Lung (tissue), 12 donors: ENCODE data around the gene LYZL2. TPM values are rescaled to one million over a fixed set of nuclear protein-coding genes. Genes with fewer than 3 reads are reported as not detected.
"Not testable (repeated sequence)": the region's sequence is repeated elsewhere in the genome, so short reads cannot be mapped to it uniquely, and the experiment has no call there.

Experiments
- ATAC-seq: fragments of 200-7000 bp; cut with Tn5 transposase; one replicate; pipeline ENCODE4 v1.9.1; 2020; ENCODE audit warnings: moderate number of reproducible peaks; ENCODE audit not compliant: insufficient read depth, low FRiP score
- DNase-seq, 3 donors: peaks; one replicate each; pipeline ENCODE4 v3.0.0-alpha.2; 2013 to 2017
- H3K27ac ChIP-seq, 2 donors: one replicate each; pipeline ENCODE4 v1.5.1; 2013; ENCODE audit warnings: mild to moderate bottlenecking in 2 of 2, moderate library complexity in 2 of 2, control low read depth in 1 of 2, inconsistent platforms in 1 of 2, low read depth in 1 of 2, low read length in 1 of 2
- H3K27me3 ChIP-seq, 3 donors: one replicate each; pipeline ENCODE4 v1.5.1; 2013; ENCODE audit warnings: low read length in 2 of 3; ENCODE audit not compliant: control insufficient read depth in 3 of 3, insufficient read depth in 3 of 3
- H3K36me3 ChIP-seq, 4 donors: one replicate each; pipeline ENCODE4 v1.5.1; 2013; ENCODE audit warnings: low read length in 4 of 4, mild to moderate bottlenecking in 1 of 4, moderate library complexity in 1 of 4; ENCODE audit not compliant: control insufficient read depth in 4 of 4, insufficient read depth in 4 of 4
- H3K4me1 ChIP-seq, 5 donors: one replicate each; pipeline ENCODE4 v1.5.1; 2013; ENCODE audit warnings: low read length in 5 of 5, mild to moderate bottlenecking in 2 of 5, moderate library complexity in 1 of 5; ENCODE audit not compliant: control insufficient read depth in 5 of 5, insufficient read depth in 5 of 5
- H3K4me3 ChIP-seq: one replicate; pipeline ENCODE4 v1.5.1; 2013; ENCODE audit warnings: mild to moderate bottlenecking, control low read depth, moderate library complexity
- H3K9ac ChIP-seq, 2 donors: one replicate each; pipeline ENCODE4 v1.5.1; 2013; ENCODE audit warnings: low read length in 2 of 2, control low read depth in 1 of 2; ENCODE audit not compliant: insufficient read depth in 1 of 2
- H3K9me3 ChIP-seq, 4 donors: one replicate each; pipeline ENCODE4 v1.5.1; 2013; ENCODE audit warnings: low read length in 3 of 4, mild to moderate bottlenecking in 1 of 4, moderate library complexity in 1 of 4; ENCODE audit not compliant: control insufficient read depth in 4 of 4, insufficient read depth in 3 of 4
- CTCF ChIP-seq: IDR thresholded peaks from 2 replicates; pipeline ENCODE4 v1.5.1; 2012; ENCODE audit warnings: mild to moderate bottlenecking; ENCODE audit errors: control extremely low read depth, extremely low read depth
- WGBS, 2 donors: extraction: QIAGEN DNeasy Blood & Tissue Kit; methylation state at CpG; one replicate each; pipeline ENCODE4 v1.1.7; 2013; 5-methylcytosine and 5-hydroxymethylcytosine counted together
- polyA plus RNA-seq, 2 donors: library from polyadenylated mRNA; stranded (reverse); fragments of 200-250 nt; gene quantifications; one replicate each; pipeline ENCODE4 v1.2.1, GENCODE V29; 2013
- total RNA-seq, 2 donors: library from RNA; depleted of rRNA in 1 of 2; stranded (reverse); fragments of >200 nt in 1 of 2; gene quantifications; one replicate each; pipeline ENCODE4 v1.2.1, GENCODE V29; 2014 to 2021
- donor health status: control.
- donor health status: control.
- donor health status: Bipolar disorder and iron deficiency.
- donor health status: healthy.
- donor health status: DM: yes; HTN: yes; CAD: no.

LYZL2 gene
- total and polyA plus RNA-seq, 4 donors, result not detected

- no peak for ATAC-seq
Measured at GRCh38 chr10:30600005-30600404, 29.5 kb downstream of the LYZL2 start.

GRCh38 chr10:30598105-30598776 is 31.3 kb downstream of the LYZL2 start:
- Histone ChIP-seq H3K4me3 (no peak overlapping the region), H3K27me3 (no peaks in the 10 kb centered on the region), H3K9me3 (no peaks in the 10 kb centered on the region), H3K9ac (no peak overlapping the region), H3K36me3 (no peaks in the 10 kb centered on the region), H3K27ac (no peak overlapping the region), H3K4me1 (peaks cover 0 to 5% (median 0%) of the 10 kb centered on the region in 5 donors)
- ATAC-seq (no peak), DNase-seq (no peak)
- TF ChIP-seq CTCF, result no peak
- 94 to 95% methylated on average over 8 of the region's 8 CpGs for WGBS, 2 donors

More at GRCh38 chr10:30600005-30600404, 29.5 kb downstream of the LYZL2 start:
- Histone ChIP-seq H3K9me3 (no peaks in the 10 kb centered on the region), H3K9ac (no peak overlapping the region), H3K27ac (no peak overlapping the region), H3K27me3 (no peaks in the 10 kb centered on the region), H3K4me3 (no peak overlapping the region), H3K4me1 (peaks cover 0 to 5% (median 0%) of the 10 kb centered on the region in 5 donors), H3K36me3 (no peaks in the 10 kb centered on the region)
- WGBS, 2 donors, result 42 to 57% methylated on average over 2 of the region's 2 CpGs
- no peak for DNase-seq
- TF ChIP-seq CTCF, result no peak

- not testable (repeated sequence) for H3K27ac ChIP-seq, H3K9me3 ChIP-seq, ATAC-seq, H3K36me3 ChIP-seq, H3K4me3 ChIP-seq, H3K9ac ChIP-seq, H3K27me3 ChIP-seq, H3K4me1 ChIP-seq, DNase-seq
- WGBS, 2 donors, result 78 to 91% methylated on average over 6 to 7 of the region's 7 CpGs
Measured at GRCh38 chr10:30597433-30597824, 32.1 kb downstream of the LYZL2 start.

GRCh38 chr10:30596493-30597432 is 32.8 kb downstream of the LYZL2 start:
- not testable (repeated sequence) for H3K36me3 ChIP-seq, H3K9me3 ChIP-seq, DNase-seq, H3K9ac ChIP-seq, H3K27me3 ChIP-seq, H3K4me1 ChIP-seq, H3K27ac ChIP-seq, ATAC-seq, H3K4me3 ChIP-seq
- 71 to 88% methylated on average over 11 to 12 of the region's 12 CpGs for WGBS, 2 donors
